Measurements from ENCODE around the gene NAV2. TPM values are rescaled to one million over a fixed set of nuclear protein-coding genes. Genes with fewer than 3 reads are reported as not detected.

Gene NAV2
- total RNA-seq, 1 experiment from 2014 or later, result 46.3 TPM

- Histone ChIP-seq H3K4me2 (ENCODE audit: insufficient read depth, insufficient read length, low read length) (no peak overlapping the region), H2BK5ac (ENCODE audit: insufficient read length, low read length) (no peak overlapping the region), H3K9me3 (ENCODE audit: control insufficient read depth, low read depth, low read length) (no peaks in the 10 kb centered on the region), H2AFZ (ENCODE audit: low read length) (no peak overlapping the region), H4K20me1 (ENCODE audit: control insufficient read depth, insufficient read depth, insufficient read length) (no peaks in the 10 kb centered on the region), H4K91ac (ENCODE audit: insufficient read length, low read depth, low read length) (no peak overlapping the region), H3K18ac (ENCODE audit: insufficient read length, low read depth, low read length) (no peak overlapping the region), H3K9ac (ENCODE audit: extremely low read depth, insufficient read length, low read length) (no peak overlapping the region), H2BK20ac (ENCODE audit: low read depth, low read length, poor library complexity, severe bottlenecking) (no peak overlapping the region), H2BK120ac (ENCODE audit: low read depth, low read length, poor library complexity, severe bottlenecking) (no peak overlapping the region), H3K79me1 (ENCODE audit: insufficient read depth, low read depth, low read length, poor library complexity, severe bottlenecking) (no peaks in the 10 kb centered on the region), H3K27me3 (ENCODE audit: insufficient read depth, low read length) (no peaks in the 10 kb centered on the region; the same call in 1 of the 2 replicates), H2BK12ac (ENCODE audit: insufficient read length, low read depth, low read length) (no peak overlapping the region), H4K5ac (ENCODE audit: insufficient read length, low read depth, low read length) (no peak overlapping the region), H3K56ac (ENCODE audit: insufficient read length, low read depth, low read length) (no peak overlapping the region), H3K23me2 (ENCODE audit: insufficient read length, low read depth, low read length, poor library complexity, severe bottlenecking) (no peaks in the 10 kb centered on the region), H2BK15ac (ENCODE audit: low read depth, low read length) (no peak overlapping the region), H3K79me2 (ENCODE audit: insufficient read depth, low read length) (no peaks in the 10 kb centered on the region), H3K27ac (ENCODE audit: insufficient read length, low read depth, low read length) (no peak overlapping the region), H3T11ph (ENCODE audit: low read length) (no peak overlapping the region), H4K8ac (replicated peaks; ENCODE audit: insufficient read length, low read depth, low read length) (no peak overlapping the region), H3K23ac (ENCODE audit: insufficient read length, low read depth, low read length) (no peak overlapping the region), H2AK5ac (ENCODE audit: insufficient read length, low read length) (no peak overlapping the region), H3K14ac (ENCODE audit: insufficient read depth, low read length) (no peak overlapping the region), H3K4ac (ENCODE audit: low read depth, low read length) (no peak overlapping the region), H3K4me1 (ENCODE audit: insufficient read depth, low read length) (no peaks in the 10 kb centered on the region)
- Mint-ChIP-seq H3K4me3 (no peak overlapping the region), H3K27me3 (ENCODE audit: low read depth) (peaks cover 7% of the 10 kb centered on the region), H3K4me1 (no peaks in the 10 kb centered on the region; a peak in 2 of 4 replicates), H3K9me3 (no peaks in the 10 kb centered on the region), H3K36me3 (ENCODE audit: insufficient read depth in 1 of 3, low read depth in 3 of 3) (no peaks in the 10 kb centered on the region; a peak in 1 of 7 replicates), H3K27ac (peak overlapping the region in 1 of 3 experiments; percentile 50; a peak in 2 of 7 replicates)
- WGBS (ENCODE audit: extremely low coverage, insufficient read length, low lambda C conversion rate), result no CpG with 5 or more reads among the region's 5 CpGs
- TF ChIP-seq, protein P1, sequence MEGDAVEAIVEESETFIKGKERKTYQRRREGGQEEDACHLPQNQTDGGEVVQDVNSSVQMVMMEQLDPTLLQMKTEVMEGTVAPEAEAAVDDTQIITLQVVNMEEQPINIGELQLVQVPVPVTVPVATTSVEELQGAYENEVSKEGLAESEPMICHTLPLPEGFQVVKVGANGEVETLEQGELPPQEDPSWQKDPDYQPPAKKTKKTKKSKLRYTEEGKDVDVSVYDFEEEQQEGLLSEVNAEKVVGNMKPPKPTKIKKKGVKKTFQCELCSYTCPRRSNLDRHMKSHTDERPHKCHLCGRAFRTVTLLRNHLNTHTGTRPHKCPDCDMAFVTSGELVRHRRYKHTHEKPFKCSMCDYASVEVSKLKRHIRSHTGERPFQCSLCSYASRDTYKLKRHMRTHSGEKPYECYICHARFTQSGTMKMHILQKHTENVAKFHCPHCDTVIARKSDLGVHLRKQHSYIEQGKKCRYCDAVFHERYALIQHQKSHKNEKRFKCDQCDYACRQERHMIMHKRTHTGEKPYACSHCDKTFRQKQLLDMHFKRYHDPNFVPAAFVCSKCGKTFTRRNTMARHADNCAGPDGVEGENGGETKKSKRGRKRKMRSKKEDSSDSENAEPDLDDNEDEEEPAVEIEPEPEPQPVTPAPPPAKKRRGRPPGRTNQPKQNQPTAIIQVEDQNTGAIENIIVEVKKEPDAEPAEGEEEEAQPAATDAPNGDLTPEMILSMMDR (conservative IDR thresholded peaks at IDR 0.05), result no peak
- DNase-seq, result no peak
These were observed 11.1 kb downstream of the NAV2 start for GRCh38 chr11:19723572-19724342.
